Neural cell (in vitro differentiated cells): ENCODE results near the gene POU2F2. TPM values are rescaled to one million over a fixed set of nuclear protein-coding genes. Genes with fewer than 3 reads are reported as not detected.

Source experiments
- H2AFZ ChIP-seq: fragments of 200-600, 300-800 bp; sonication (generic), shearing (Covaris generic); 2 replicates; pipeline ENCODE4 v1.6.0; 2014; ENCODE audit warnings: low read depth, mild to moderate bottlenecking, antibody characterized with exemption, low read length, moderate library complexity
- H3F3A ChIP-seq: fragments of 200-600 bp; shearing (Covaris generic); 2 replicates; pipeline ENCODE4 v1.6.1; 2016; ENCODE audit warnings: mild to moderate bottlenecking, moderate library complexity, mixed read lengths, antibody characterized with exemption, low read length; ENCODE audit not compliant: insufficient read depth, poor library complexity, severe bottlenecking
- H3K27ac ChIP-seq: fragments of 200-600, 300-800 bp; sonication (generic), shearing (Covaris generic); 2 replicates; pipeline ENCODE4 v1.5.1; 2014; ENCODE audit warnings: mild to moderate bottlenecking, low read length, moderate library complexity
- H3K27me3 ChIP-seq: fragments of 300-800, 200-600 bp; sonication (generic), shearing (Covaris generic); 2 replicates; pipeline ENCODE4 v1.6.0; 2014; ENCODE audit warnings: mild to moderate bottlenecking, low read depth, low read length, moderate library complexity; ENCODE audit not compliant: insufficient read depth
- H3K36me3 ChIP-seq: fragments of 300-800, 200-600 bp; sonication (generic), shearing (Covaris generic); 2 replicates; pipeline ENCODE4 v1.5.1; 2014; ENCODE audit warnings: mild to moderate bottlenecking, antibody characterized with exemption, low read length, moderate library complexity; ENCODE audit not compliant: insufficient read depth
- H3K4me2 ChIP-seq: fragments of 300-800, 200-600 bp; sonication (generic), shearing (Covaris generic); 2 replicates; pipeline ENCODE4 v1.6.0; 2014; ENCODE audit warnings: mild to moderate bottlenecking, low read length
- H3K4me3 ChIP-seq: fragments of 300-800, 200-600 bp; sonication (generic), shearing (Covaris generic); 2 replicates; pipeline ENCODE4 v1.5.1; 2014; ENCODE audit warnings: mild to moderate bottlenecking, low read length, moderate library complexity
- H3K79me2 ChIP-seq: fragments of 200-600 bp; shearing (Covaris generic); replicated peaks from 2 replicates; pipeline ENCODE4 v1.6.0; 2014; ENCODE audit warnings: mild to moderate bottlenecking, low read length, moderate library complexity; ENCODE audit not compliant: insufficient read depth
- H3K9ac ChIP-seq: fragments of 300-800, 200-600 bp; sonication (generic), shearing (Covaris generic); 2 replicates; pipeline ENCODE4 v1.6.1; 2016; ENCODE audit warnings: mild to moderate bottlenecking, low read length, mixed read lengths
- H3K9me2 ChIP-seq: fragments of 200-600 bp; shearing (Covaris generic); 2 replicates; pipeline ENCODE4 v1.6.1; 2016; ENCODE audit warnings: mild to moderate bottlenecking, low read length, mixed read lengths; ENCODE audit not compliant: insufficient read depth
- H3K9me3 ChIP-seq: fragments of 200-600, 300-800 bp; sonication (generic), shearing (Covaris generic); 2 replicates; pipeline ENCODE4 v1.6.1; 2016; ENCODE audit warnings: mild to moderate bottlenecking, mixed run types, low read length, moderate library complexity, mixed read lengths
- H4K20me1 ChIP-seq: fragments of 200-600 bp; shearing (Covaris generic); 2 replicates; pipeline ENCODE4 v1.6.1; 2016; ENCODE audit warnings: mild to moderate bottlenecking, mixed run types; ENCODE audit not compliant: insufficient read depth
- EP300 ChIP-seq: fragments of 450-650 bp; conservative IDR thresholded peaks from 2 replicates; pipeline ENCODE4 v1.6.1; 2014; ENCODE audit warnings: antibody characterized with exemption, mild to moderate bottlenecking, moderate library complexity; ENCODE audit not compliant: poor library complexity, severe bottlenecking
- EZH2 ChIP-seq: fragments of 200-600, 300-800 bp; shearing (Covaris generic), sonication (generic); IDR thresholded peaks from 2 replicates; pipeline ENCODE4 v1.6.1; 2014; ENCODE audit warnings: antibody characterized with exemption, low read length, borderline replicate concordance, mild to moderate bottlenecking; ENCODE audit not compliant: insufficient read depth, poor library complexity, severe bottlenecking
- MXI1 ChIP-seq: fragments of 450-650 bp; conservative IDR thresholded peaks from 2 replicates; pipeline ENCODE4 v1.6.1; 2014; ENCODE audit warnings: antibody characterized with exemption, mild to moderate bottlenecking; ENCODE audit not compliant: poor library complexity, severe bottlenecking
- POLR2AphosphoS5 ChIP-seq: IDR thresholded peaks from 2 replicates; pipeline ENCODE4 v1.6.1; 2012
- RAD21 ChIP-seq: fragments of 450-650 bp; conservative IDR thresholded peaks from 2 replicates; pipeline ENCODE4 v1.6.1; 2014; ENCODE audit warnings: antibody characterized with exemption, mild to moderate bottlenecking, moderate library complexity
- SMC3 ChIP-seq: fragments of 450-650 bp; conservative IDR thresholded peaks from 2 replicates; pipeline ENCODE4 v1.6.1; 2014; ENCODE audit warnings: antibody characterized with exemption, mild to moderate bottlenecking, moderate library complexity; ENCODE audit not compliant: poor library complexity
- TAF1 ChIP-seq: IDR thresholded peaks from 2 replicates; pipeline ENCODE4 v1.6.1; 2012; ENCODE audit warnings: low read depth
- polyA plus RNA-seq: library from polyadenylated mRNA; depleted of rRNA; stranded (reverse); fragments of >200 nt; gene quantifications from 2 replicates; pipeline ENCODE4 v1.2.3, GENCODE V29; 2014
- TF ChIP-seq, protein P1 (sequence below): IDR thresholded peaks from 2 replicates; pipeline ENCODE4 v1.6.1; 2012; ENCODE audit warnings: borderline replicate concordance
- TF ChIP-seq, protein P2 (sequence below): fragments of 450-650 bp; IDR thresholded peaks from 2 replicates; pipeline ENCODE4 v1.5.1; 2014; ENCODE audit warnings: antibody characterized with exemption, mild to moderate bottlenecking, moderate library complexity; ENCODE audit not compliant: poor library complexity, severe bottlenecking

The POU2F2 gene
- polyA plus RNA-seq, 1 donor from 2014 or later = 7.7 TPM

DNA sequence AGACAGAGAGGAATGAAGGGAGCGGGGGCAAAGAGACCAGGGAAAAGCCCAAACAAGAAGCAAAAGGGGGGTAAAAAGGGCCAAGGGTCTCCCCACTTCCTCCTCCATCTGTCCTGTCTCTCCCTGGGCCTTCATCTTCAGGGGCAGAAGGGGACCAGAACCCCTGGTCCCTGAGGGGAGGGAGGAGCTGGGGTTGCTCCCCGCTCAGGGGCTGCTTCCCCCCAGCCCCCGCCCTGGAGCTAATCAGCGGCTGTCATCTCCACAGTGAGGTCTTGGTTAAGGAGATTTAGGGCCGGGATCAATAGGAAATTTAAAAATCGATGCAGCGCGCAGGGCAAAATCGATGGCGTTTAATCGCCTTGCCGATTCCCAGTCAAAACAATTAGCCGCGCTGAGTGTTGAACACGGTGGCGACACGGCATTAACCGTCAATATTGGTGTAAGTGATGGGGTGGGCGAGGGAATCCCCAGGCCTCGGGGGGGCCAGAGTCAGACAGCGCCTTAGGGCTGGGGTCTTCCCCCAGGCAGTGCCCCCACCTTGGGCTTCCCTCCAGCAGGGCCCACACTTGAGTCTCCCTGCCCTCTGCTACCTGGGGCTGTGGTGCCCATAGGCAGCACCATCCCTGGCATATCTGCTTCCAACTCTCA, 29.5 kb upstream of the POU2F2 start:
- no peaks in the 10 kb centered on the region for H4K20me1 ChIP-seq
- H3K4me3 ChIP-seq = no peak overlapping the region
- no peaks in the 10 kb centered on the region for H3K9me3 ChIP-seq
- H3K9ac ChIP-seq = no peak overlapping the region
- no peaks in the 10 kb centered on the region for H3K9me2 ChIP-seq
- TF ChIP-seq, protein P1, sequence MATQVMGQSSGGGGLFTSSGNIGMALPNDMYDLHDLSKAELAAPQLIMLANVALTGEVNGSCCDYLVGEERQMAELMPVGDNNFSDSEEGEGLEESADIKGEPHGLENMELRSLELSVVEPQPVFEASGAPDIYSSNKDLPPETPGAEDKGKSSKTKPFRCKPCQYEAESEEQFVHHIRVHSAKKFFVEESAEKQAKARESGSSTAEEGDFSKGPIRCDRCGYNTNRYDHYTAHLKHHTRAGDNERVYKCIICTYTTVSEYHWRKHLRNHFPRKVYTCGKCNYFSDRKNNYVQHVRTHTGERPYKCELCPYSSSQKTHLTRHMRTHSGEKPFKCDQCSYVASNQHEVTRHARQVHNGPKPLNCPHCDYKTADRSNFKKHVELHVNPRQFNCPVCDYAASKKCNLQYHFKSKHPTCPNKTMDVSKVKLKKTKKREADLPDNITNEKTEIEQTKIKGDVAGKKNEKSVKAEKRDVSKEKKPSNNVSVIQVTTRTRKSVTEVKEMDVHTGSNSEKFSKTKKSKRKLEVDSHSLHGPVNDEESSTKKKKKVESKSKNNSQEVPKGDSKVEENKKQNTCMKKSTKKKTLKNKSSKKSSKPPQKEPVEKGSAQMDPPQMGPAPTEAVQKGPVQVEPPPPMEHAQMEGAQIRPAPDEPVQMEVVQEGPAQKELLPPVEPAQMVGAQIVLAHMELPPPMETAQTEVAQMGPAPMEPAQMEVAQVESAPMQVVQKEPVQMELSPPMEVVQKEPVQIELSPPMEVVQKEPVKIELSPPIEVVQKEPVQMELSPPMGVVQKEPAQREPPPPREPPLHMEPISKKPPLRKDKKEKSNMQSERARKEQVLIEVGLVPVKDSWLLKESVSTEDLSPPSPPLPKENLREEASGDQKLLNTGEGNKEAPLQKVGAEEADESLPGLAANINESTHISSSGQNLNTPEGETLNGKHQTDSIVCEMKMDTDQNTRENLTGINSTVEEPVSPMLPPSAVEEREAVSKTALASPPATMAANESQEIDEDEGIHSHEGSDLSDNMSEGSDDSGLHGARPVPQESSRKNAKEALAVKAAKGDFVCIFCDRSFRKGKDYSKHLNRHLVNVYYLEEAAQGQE = no peak
- TF ChIP-seq SMC3 = no peak
- TF ChIP-seq POLR2AphosphoS5 = no peak
- no peak for TF ChIP-seq RAD21
- TF ChIP-seq TAF1 = no peak
- TF ChIP-seq EP300 = no peak
- TF ChIP-seq MXI1 = no peak
- TF ChIP-seq, protein P2, sequence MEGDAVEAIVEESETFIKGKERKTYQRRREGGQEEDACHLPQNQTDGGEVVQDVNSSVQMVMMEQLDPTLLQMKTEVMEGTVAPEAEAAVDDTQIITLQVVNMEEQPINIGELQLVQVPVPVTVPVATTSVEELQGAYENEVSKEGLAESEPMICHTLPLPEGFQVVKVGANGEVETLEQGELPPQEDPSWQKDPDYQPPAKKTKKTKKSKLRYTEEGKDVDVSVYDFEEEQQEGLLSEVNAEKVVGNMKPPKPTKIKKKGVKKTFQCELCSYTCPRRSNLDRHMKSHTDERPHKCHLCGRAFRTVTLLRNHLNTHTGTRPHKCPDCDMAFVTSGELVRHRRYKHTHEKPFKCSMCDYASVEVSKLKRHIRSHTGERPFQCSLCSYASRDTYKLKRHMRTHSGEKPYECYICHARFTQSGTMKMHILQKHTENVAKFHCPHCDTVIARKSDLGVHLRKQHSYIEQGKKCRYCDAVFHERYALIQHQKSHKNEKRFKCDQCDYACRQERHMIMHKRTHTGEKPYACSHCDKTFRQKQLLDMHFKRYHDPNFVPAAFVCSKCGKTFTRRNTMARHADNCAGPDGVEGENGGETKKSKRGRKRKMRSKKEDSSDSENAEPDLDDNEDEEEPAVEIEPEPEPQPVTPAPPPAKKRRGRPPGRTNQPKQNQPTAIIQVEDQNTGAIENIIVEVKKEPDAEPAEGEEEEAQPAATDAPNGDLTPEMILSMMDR = no peak
- no peak for TF ChIP-seq EZH2
- no peak overlapping the region for H3K4me2 ChIP-seq
- H3K27me3 ChIP-seq = no peaks in the 10 kb centered on the region
- no peaks in the 10 kb centered on the region for H3F3A ChIP-seq
- H3K79me2 ChIP-seq = peaks cover 5% of the 10 kb centered on the region
- H3K27ac ChIP-seq = no peak overlapping the region
- H2AFZ ChIP-seq = no peak overlapping the region
- H3K36me3 ChIP-seq = peaks cover 2% of the 10 kb centered on the region

DNA sequence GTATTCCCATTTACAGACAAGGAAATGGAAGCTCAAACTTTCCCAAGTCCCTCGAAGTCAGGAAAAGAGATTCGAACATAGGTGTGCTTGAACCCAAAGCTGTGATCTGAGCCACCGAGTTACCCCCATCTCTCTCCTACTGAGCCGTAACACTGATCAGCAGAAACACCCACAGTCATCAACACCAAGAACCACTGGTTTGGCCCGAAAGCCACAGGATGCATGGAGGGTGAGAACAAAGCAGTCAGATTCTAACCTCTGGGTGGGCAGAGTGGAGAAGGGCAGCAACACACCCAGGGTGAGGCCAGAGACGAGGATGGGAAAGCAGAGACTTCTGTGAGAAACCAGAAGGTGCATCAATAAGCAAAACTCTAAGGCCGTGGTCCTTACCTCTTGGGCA, 27.7 kb upstream of the POU2F2 start:
- no peaks in the 10 kb centered on the region for H3K27me3 ChIP-seq
- peaks cover 4% of the 10 kb centered on the region for H3K36me3 ChIP-seq
- no peaks in the 10 kb centered on the region for H3F3A ChIP-seq
- H3K4me3 ChIP-seq = no peak overlapping the region
- no peak overlapping the region for H3K27ac ChIP-seq
- H2AFZ ChIP-seq = no peak overlapping the region
- H3K4me2 ChIP-seq = no peak overlapping the region
- H3K9me2 ChIP-seq = no peaks in the 10 kb centered on the region
- no peak for TF ChIP-seq TAF1
- TF ChIP-seq MXI1 = no peak
- TF ChIP-seq, protein P2 = no peak
- TF ChIP-seq, protein P1 = no peak
- TF ChIP-seq POLR2AphosphoS5 = no peak
- TF ChIP-seq RAD21 = no peak
- TF ChIP-seq SMC3 = no peak
- TF ChIP-seq EP300 = no peak
- no peak for TF ChIP-seq EZH2
- H3K79me2 ChIP-seq = no peaks in the 10 kb centered on the region
- H3K9me3 ChIP-seq = no peaks in the 10 kb centered on the region
- H4K20me1 ChIP-seq = no peaks in the 10 kb centered on the region
- H3K9ac ChIP-seq = no peak overlapping the region
